Adipose tissue (tissue), 3 donors: ENCODE results near the gene ZNF497. TPM values are rescaled to one million over a fixed set of nuclear protein-coding genes. Genes with fewer than 3 reads are reported as not detected.
"Not testable (repeated sequence)": the region's sequence is repeated elsewhere in the genome, so short reads cannot be mapped to it uniquely, and the experiment has no call there.

Experiments
- H3K27ac ChIP-seq: one replicate; pipeline ENCODE4 v1.5.1; 2013; ENCODE audit warnings: low read depth, low read length
- WGBS, 3 donors: extraction: QIAGEN DNeasy Blood & Tissue Kit; methylation state at CpG; one replicate each; pipeline ENCODE4 v1.1.7; 2013; 5-methylcytosine and 5-hydroxymethylcytosine counted together
- polyA plus RNA-seq, 3 donors: library from polyadenylated mRNA; stranded (reverse); fragments of 200-250 nt; gene quantifications; one replicate each; pipeline ENCODE4 v1.2.3, GENCODE V29; 2013
- donor health status: healthy with polysubstance abuse.
- donor health status: Bipolar disorder and iron deficiency.
- donor health status: healthy.

ZNF497 gene
- polyA plus RNA-seq, 3 donors = 0.22 to 1.3 (median 0.51) TPM

DNA sequence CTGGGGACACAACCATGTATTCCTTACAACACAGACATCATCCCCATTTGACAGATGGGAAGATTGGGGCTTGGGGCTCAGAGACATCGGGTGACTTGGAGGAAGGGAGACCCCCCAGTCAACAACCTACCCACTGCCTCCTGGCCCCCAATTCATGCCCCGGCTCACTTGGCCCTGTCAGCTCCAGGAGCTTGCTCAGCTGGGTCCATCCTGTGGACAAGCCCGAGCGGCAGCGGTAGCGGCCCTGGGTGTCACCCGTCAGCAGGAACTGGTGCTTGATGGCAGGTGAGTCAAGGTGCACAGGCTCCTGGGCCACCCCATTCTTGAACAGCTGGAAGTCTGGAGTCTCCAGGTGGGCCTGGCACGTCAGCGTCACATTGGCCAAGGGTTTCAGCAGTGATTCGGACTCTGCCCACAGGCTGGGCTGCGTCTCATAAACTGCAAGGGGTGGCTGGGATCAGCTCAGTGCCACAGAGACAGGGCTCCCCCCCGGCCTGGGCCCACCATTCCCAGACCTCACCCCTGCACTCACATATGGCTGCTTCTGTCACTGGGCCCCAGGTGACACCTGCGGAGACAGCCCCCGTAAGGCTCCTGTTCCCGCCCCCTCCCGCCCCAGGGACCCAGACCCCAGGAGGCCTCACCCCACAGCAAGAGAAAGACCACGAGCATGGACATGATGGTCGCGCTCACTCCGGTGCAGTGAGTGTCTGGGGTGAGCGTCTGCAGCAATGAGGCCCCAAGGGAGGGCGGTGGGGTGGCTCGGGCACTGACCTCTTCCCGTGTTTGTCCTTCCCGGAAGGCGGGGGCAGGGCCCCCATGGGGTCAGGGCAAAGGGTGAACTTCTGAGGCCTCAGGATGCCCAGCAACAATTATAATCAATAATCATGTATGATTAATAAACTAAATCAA, 9.5 kb downstream of the ZNF497 start, which contains the start of gene A1BG:
A1BG (minus strand) TSS at position 733 of the 912 bp plus-strand sequence; CDS start at position 678, 55 bp downstream.
- H3K27ac ChIP-seq = no peak within 1 kb of the TSS
- 71 to 82% (median 79%) methylated on average over 26 of the region's 26 CpGs for WGBS, 3 donors

DNA sequence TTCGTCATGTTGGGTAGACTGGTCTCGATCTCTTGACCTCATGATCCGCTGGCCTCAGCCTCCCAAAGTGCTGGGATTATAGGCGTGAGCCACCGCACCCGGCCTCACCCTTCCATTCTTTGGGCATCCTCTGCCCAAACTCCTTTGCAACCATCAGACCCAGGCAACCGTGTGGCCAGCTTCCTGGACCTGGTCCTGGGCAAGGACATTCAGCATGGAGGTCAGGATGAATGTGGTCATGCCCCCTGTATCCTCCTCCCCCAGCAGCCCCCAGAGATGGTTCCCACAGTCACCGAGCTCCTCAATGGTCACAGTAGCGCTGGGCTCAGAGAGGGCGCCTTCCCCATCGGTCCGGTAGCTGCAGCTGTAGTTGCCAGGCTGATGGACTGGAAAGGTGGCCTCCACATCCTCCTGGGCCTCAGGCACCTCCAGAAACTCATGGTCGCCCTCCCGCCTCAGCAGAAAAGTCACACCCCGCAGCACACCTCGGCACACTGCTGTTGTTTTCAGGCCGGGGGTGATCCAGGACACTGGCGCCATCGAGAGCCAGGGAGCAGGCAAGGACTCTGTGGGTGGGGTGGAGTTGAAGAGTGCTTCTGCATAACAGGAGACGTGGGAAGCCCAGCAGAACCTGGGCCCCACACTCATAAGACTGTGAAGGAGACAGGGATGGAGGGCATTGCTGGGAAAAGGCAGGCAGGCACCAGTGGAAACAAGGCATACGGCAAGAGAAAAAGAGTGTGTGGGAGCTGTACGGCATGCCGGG, 10.4 kb downstream of the ZNF497 start:
- H3K27ac ChIP-seq = no peak overlapping the region
- 81 to 89% (median 82%) methylated on average over 23 of the region's 23 CpGs for WGBS, 3 donors

- 84 to 90% (median 86%) methylated on average over 7 to 9 of the region's 9 CpGs for WGBS, 3 donors
- H3K27ac ChIP-seq = no peak overlapping the region
Observed at GRCh38 chr19:58351558-58351878, 11.0 kb downstream of the ZNF497 start.

GRCh38 chr19:58350871-58351557, 11.5 kb downstream of the ZNF497 start:
- WGBS, 3 donors = 65 to 83% (median 68%) methylated on average over 34 of the region's 34 CpGs
- no peak overlapping the region for H3K27ac ChIP-seq

GRCh38 chr19:58350001-58350861, 12.3 kb downstream of the ZNF497 start:
- 25 to 42% (median 29%) methylated on average over 80 to 84 of the region's 84 CpGs for WGBS, 3 donors
- H3K27ac ChIP-seq = no peak overlapping the region

DNA sequence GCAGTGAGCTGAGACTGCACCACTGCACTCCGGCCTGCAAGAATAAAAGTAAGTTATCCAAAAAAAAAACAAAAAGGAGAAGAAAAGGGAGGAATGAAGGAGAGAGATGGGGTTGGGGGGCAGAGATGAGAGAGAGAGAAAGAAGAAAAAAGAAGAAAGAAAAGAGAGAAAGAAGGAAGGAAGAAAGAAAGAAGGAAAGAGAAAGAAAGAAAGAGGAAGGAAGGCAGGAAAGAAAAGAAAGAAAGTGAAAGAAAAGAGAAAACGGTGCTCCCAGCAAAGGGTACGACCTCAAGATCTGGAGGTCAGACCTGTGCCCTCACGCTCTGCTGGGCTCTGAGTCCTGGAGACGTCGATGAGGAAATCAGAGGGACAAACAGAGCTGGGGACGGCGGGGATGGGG, 13.0 kb downstream of the ZNF497 start:
- WGBS, 3 donors = 42 to 52% (median 46%) methylated on average over 8 of the region's 8 CpGs
- no peak overlapping the region for H3K27ac ChIP-seq

- not testable (repeated sequence) for H3K27ac ChIP-seq
- 16 to 31% (median 21%) methylated on average over 12 of the region's 12 CpGs for WGBS, 3 donors
Observed at GRCh38 chr19:58348080-58348479, 14.5 kb downstream of the ZNF497 start.

GRCh38 chr19:58346961-58347929, 15.3 kb downstream of the ZNF497 start:
- H3K27ac ChIP-seq = no peak overlapping the region
- 2 to 3% (median 2%) methylated on average over 62 to 82 of the region's 82 CpGs for WGBS, 3 donors

DNA sequence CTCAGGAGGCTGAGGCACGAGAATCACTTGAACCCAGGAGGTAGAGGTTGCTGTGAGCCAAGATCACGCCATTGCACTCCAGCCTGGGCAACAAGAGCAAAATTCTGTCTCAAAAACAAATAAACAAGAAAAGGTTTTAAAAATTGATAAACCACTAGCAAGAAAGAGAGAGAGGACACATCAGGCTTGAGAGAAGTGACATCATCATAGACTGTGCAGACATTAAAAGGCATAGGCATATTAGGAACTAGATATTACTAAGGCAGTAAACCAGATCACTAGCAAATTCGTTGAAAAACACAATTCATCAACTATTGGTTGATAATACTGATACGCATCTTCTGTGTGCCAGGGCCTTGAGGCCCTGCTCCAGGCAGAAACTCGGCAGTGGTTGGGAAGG, 17.0 kb downstream of the ZNF497 start:
- H3K27ac ChIP-seq = no peak overlapping the region

DNA sequence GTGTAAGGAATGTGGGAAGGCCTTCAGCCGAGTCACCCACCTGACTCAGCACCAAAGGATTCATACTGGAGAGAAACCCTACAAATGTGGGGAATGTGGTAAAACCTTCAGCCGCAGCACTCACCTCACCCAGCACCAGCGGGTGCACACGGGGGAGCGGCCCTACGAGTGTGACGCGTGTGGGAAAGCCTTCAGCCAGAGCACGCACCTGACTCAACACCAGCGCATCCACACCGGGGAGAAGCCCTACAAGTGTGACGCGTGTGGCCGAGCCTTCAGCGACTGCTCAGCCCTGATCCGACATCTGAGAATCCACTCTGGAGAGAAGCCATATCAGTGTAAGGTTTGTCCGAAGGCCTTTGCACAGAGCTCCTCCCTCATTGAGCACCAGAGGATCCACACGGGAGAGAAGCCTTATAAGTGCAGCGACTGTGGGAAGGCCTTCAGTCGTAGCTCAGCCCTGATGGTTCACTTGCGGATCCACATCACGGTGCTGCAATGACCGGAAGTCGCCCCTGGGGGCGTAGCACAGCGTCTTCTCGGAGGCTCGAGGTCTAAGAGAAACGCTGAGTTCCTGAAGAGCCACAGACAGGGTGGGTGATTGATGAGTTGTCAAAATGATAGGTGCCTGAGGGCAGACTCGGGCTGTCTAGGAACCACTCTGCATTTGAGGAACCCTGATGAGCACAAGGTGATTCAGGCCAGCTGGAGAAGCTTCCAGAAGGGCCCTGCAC, 23.6 kb downstream of the ZNF497 start:
- 76 to 84% (median 83%) methylated on average over 30 of the region's 30 CpGs for WGBS, 3 donors
- H3K27ac ChIP-seq = no peak overlapping the region

More for the DNA sequence above, 17.0 kb downstream of the ZNF497 start:
- 65 to 81% (median 77%) methylated on average over 5 of the region's 5 CpGs for WGBS, 3 donors

DNA sequence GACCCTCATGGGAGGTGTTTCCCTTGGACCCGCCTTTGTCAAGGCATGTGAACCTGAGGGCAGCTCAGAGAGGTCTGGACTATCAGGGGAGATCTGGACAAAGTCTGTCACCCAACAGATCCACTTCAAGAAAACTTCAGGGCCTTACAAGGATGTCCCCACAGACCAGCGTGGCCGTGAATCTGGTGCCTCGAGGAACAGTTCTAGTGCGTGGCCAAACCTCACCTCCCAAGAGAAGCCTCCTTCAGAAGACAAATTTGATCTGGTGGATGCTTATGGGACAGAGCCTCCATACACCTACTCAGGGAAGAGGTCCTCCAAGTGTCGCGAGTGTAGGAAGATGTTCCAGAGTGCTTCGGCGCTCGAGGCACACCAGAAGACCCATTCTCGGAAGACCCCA, 24.2 kb downstream of the ZNF497 start:
- WGBS, 3 donors = 95 to 100% (median 97%) methylated on average over 11 of the region's 11 CpGs
- H3K27ac ChIP-seq = no peak overlapping the region

DNA sequence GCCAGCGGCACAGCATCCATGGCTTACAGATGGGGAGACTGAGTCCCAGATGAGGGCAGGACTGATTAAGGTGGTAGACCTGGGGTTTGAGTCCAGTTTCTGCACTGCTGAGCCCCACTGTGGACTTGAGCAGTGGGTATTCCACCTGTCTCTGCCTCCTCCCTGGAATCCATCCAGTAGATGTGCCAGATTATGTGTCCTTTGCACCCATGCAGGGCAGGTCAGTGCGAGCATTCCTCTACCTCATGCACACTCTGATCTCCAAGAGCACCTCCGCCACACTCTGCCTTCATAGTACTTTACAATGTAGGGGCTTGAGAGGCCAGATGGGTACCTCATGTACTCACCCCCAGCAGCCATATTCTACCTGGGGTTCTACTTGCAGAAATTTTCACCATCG, 25.7 kb downstream of the ZNF497 start:
- no peak overlapping the region for H3K27ac ChIP-seq
- WGBS, 3 donors = 97 to 100% (median 98%) methylated on average over 4 of the region's 4 CpGs

DNA sequence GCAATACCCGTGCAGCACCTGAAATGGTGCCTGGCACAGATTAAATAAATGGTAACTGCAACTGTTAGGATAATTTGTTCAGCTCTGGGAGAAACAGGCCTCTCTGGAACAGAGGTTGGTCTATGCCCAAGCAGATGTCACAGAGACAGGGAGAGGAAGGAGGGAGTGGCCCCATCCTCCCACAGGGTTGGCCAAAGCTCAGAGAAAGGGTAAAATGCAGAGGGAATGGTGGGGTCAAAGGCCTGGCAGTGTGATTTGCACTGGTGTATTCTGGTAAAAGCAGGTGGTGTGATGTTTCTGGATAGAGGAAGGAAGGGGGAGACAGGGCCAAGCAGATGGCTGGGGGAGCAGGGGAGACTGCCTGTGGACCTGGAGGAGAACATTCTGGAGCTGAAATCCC, 26.3 kb downstream of the ZNF497 start:
- 92 to 96% (median 95%) methylated on average over 1 of the region's 1 CpG for WGBS, 3 donors

DNA sequence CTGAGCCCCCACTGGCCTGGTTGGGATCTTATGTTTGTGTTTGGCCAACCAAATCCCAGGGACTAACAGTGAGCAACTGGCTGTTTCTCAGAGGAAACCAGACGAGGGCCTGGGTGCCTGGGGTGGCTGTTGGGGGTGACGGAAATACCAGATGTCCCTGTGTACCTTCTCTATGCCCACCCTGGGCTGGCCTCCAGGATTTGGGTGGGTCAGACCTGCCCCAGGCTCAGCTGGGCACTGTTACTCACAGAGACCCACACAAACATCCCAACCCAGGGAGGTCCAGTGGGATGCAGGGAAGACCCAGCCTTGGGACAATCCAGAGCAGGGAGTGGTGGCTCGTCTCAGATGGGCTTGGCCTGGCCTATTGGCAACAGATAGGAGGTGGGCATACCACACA, 26.9 kb downstream of the ZNF497 start:
- WGBS, 3 donors = 81 to 88% (median 83%) methylated on average over 3 of the region's 3 CpGs
- H3K27ac ChIP-seq = no peak overlapping the region

More for the DNA sequence above, 26.3 kb downstream of the ZNF497 start:
- H3K27ac ChIP-seq = no peak overlapping the region

DNA sequence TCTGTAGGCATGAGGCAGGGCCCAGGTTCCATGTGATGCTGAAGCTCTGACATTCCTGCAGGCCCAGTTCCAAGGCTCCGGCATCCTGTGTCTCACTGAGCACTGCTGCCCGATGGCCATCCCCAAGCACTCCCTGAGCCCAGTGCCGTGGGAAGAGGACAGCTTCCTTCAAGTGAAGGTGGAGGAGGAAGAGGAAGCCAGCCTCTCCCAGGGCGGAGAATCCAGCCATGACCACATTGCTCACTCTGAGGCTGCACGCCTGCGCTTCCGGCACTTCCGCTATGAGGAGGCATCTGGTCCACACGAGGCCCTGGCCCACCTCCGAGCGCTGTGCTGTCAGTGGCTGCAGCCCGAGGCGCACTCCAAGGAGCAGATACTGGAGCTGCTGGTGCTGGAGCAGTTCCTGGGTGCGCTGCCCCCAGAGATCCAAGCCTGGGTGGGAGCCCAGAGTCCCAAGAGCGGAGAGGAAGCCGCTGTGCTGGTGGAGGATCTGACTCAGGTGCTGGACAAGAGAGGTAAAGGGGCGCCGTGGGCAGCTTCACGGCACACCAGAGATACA, 27.8 kb downstream of the ZNF497 start:
- WGBS, 3 donors = 93 to 95% (median 94%) methylated on average over 19 of the region's 19 CpGs
- H3K27ac ChIP-seq = no peak overlapping the region

DNA sequence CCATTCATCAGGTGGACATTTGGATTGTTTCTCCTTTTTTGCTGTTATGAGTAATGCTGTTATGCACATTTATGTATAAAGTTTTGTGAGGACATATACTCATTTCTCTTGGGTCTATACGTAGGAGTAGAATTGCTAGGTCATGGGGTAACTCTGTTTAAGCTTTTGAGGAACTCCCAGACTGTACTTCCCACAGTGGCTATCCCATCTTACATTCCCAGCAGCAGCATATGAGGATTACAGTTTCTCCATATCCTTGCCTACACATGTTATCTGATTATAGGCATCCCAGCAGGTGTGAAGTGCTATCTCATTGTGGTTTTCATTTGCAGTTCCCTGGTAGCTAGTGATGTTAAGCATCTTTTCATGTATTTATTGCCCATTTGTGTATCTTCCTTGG, 29.9 kb downstream of the ZNF497 start:
- 81 to 97% (median 88%) methylated on average over 1 of the region's 1 CpG for WGBS, 3 donors
- no peak overlapping the region for H3K27ac ChIP-seq
